AG09319 (cell line): ENCODE measurements around the gene TANC1.

Source experiments
- DNase-seq: peaks from one replicate; pipeline ENCODE4 v3.0.0-alpha.2; 2010; ENCODE audit warnings: low read depth; ENCODE audit errors: extremely low read depth
- CTCF ChIP-seq: IDR thresholded peaks from 2 replicates; pipeline ENCODE4 v1.5.1; 2011; ENCODE audit warnings: low read depth, mild to moderate bottlenecking, inconsistent platforms, low read length, moderate library complexity

The TANC1 gene

GRCh38 chr2:159144776-159145614, 176.6 kb downstream of the TANC1 start:
- DNase-seq, result no peak
- no peak for TF ChIP-seq CTCF

- TF ChIP-seq CTCF, result no peak
- DNase-seq, result no peak
Measured at GRCh38 chr2:159145745-159146354, 177.4 kb downstream of the TANC1 start.

- no peak for DNase-seq
Measured at GRCh38 chr2:159146996-159147666, 178.7 kb downstream of the TANC1 start.

GRCh38 chr2:159147690-159148089, 179.2 kb downstream of the TANC1 start:
- DNase-seq, result no peak
- TF ChIP-seq CTCF, result no peak

More at GRCh38 chr2:159146996-159147666, 178.7 kb downstream of the TANC1 start:
- TF ChIP-seq CTCF, result no peak

- TF ChIP-seq CTCF, result no peak
- DNase-seq, result no peak
Measured at GRCh38 chr2:159148901-159149300, 180.5 kb downstream of the TANC1 start.

- no peak for DNase-seq
- no peak for TF ChIP-seq CTCF
Measured at GRCh38 chr2:159149747-159150146, 181.3 kb downstream of the TANC1 start.

GRCh38 chr2:159150280-159150746, 181.9 kb downstream of the TANC1 start:
- no peak for TF ChIP-seq CTCF
- DNase-seq, result no peak
